ENCODE data around the gene TENT5A. TPM values are rescaled to one million over a fixed set of nuclear protein-coding genes. Genes with fewer than 3 reads are reported as not detected.

The TENT5A gene
- total RNA-seq, 1 experiment from 2014 or later = 5.6 TPM

DNA sequence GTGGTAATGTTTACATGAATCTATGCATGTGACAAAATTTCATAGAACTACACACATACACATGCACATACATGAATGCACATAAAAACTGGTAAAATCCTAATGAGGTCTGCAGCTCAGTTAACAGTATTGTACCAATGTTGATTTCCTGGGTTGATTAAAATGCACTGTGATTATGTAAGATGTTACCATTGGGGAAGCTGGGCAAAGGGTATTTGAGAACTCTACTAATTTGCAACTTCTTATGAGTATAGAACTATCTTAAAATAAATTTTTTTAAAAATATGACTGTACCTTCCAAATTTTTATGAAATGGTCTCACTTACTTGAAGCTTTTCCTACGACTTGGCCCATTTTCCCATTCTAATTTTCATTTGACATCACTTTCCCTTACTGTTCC, 43.4 kb upstream of the TENT5A start:
- H3K79me2 ChIP-seq (ENCODE audit: low read length) = no peaks in the 10 kb centered on the region
- intact Hi-C loops (cut with micrococcal nuclease) = no loop called here

GRCh38 chr6:81793821-81794475, 41.5 kb upstream of the TENT5A start:
- TF ChIP-seq CTCF (conservative IDR thresholded peaks at IDR 0.05; ENCODE audit: low read depth, low read length) = no peak
- no peak for TF ChIP-seq EZH2 (IDR thresholded peaks at IDR 0.05; ENCODE audit: low read length, unreplicated experiment)
- no peak for TF ChIP-seq EZH2phosphoT487 (IDR thresholded peaks at IDR 0.05; ENCODE audit: borderline replicate concordance, low read length)
- intact Hi-C loops (cut with micrococcal nuclease) = no loop called here
- DNase-seq (no peak), ATAC-seq (no peak)
- Histone ChIP-seq H4K20me1 (ENCODE audit: low read length) (no peaks in the 10 kb centered on the region), H3K79me2 (ENCODE audit: low read length) (no peaks in the 10 kb centered on the region), H3K27me3 (ENCODE audit: low read length) (no peaks in the 10 kb centered on the region), H3K4me2 (ENCODE audit: low read length) (no peak overlapping the region), H2AFZ (ENCODE audit: low read length) (no peak overlapping the region), H3K27ac (ENCODE audit: low read length) (no peak overlapping the region), H3K9me3 (ENCODE audit: low read length) (no peaks in the 10 kb centered on the region), H3K9ac (ENCODE audit: low read length) (no peak overlapping the region), H3K36me3 (ENCODE audit: low read depth, low read length) (no peaks in the 10 kb centered on the region), H3F3A (ENCODE audit: low read length, unreplicated experiment) (no peaks in the 10 kb centered on the region), H3K9me2 (replicated peaks; ENCODE audit: low read length) (no peaks in the 10 kb centered on the region), H3K4me1 (ENCODE audit: insufficient read depth, low read length) (peaks cover under 1% of the 10 kb centered on the region; the same call in 1 of the 2 replicates), H3K4me3 (ENCODE audit: low read length) (no peak overlapping the region)
- BruUV-seq (replicated peaks) = no TSS peak
- ChIA-PET POLR2A (ENCODE audit: unreplicated experiment) (no interaction called here), CTCF (no interaction called here)

More for the DNA sequence above, 43.4 kb upstream of the TENT5A start:
- Histone ChIP-seq H3K27me3 (ENCODE audit: low read length) (no peaks in the 10 kb centered on the region), H3K36me3 (ENCODE audit: low read depth, low read length) (no peaks in the 10 kb centered on the region), H3K9ac (ENCODE audit: low read length) (no peak overlapping the region), H3K4me2 (ENCODE audit: low read length) (no peak overlapping the region), H3K27ac (ENCODE audit: low read length) (no peak overlapping the region), H3F3A (ENCODE audit: low read length, unreplicated experiment) (no peaks in the 10 kb centered on the region), H3K9me3 (ENCODE audit: low read length) (no peaks in the 10 kb centered on the region), H4K20me1 (ENCODE audit: low read length) (no peaks in the 10 kb centered on the region), H2AFZ (ENCODE audit: low read length) (no peak overlapping the region), H3K4me3 (ENCODE audit: low read length) (no peak overlapping the region), H3K9me2 (replicated peaks; ENCODE audit: low read length) (no peaks in the 10 kb centered on the region), H3K4me1 (ENCODE audit: insufficient read depth, low read length) (no peaks in the 10 kb centered on the region)
- ChIA-PET CTCF (no interaction called here), POLR2A (ENCODE audit: unreplicated experiment) (no interaction called here)
- DNase-seq (no peak), ATAC-seq (no peak)
- no TSS peak for BruUV-seq (replicated peaks)
- TF ChIP-seq EZH2 (IDR thresholded peaks at IDR 0.05; ENCODE audit: low read length, unreplicated experiment) (no peak), CTCF (conservative IDR thresholded peaks at IDR 0.05; ENCODE audit: low read depth, low read length) (no peak), EZH2phosphoT487 (IDR thresholded peaks at IDR 0.05; ENCODE audit: borderline replicate concordance, low read length) (no peak)

- CTCF ChIA-PET = no interaction called here
- H3K27ac ChIP-seq (ENCODE audit: low read length) = no peak overlapping the region
- peaks cover 11% of the 10 kb centered on the region for H3K4me1 ChIP-seq (ENCODE audit: insufficient read depth, low read length)
- TF ChIP-seq EZH2 (IDR thresholded peaks at IDR 0.05; ENCODE audit: low read length, unreplicated experiment) (no peak), EZH2phosphoT487 (IDR thresholded peaks at IDR 0.05; ENCODE audit: borderline replicate concordance, low read length) (no peak), CTCF (conservative IDR thresholded peaks at IDR 0.05; ENCODE audit: low read depth, low read length) (no peak)
- no peaks in the 10 kb centered on the region for H3F3A ChIP-seq (ENCODE audit: low read length, unreplicated experiment)
- no peaks in the 10 kb centered on the region for H3K36me3 ChIP-seq (ENCODE audit: low read depth, low read length)
- ATAC-seq (no peak), DNase-seq (no peak)
- H4K20me1 ChIP-seq (ENCODE audit: low read length) = no peaks in the 10 kb centered on the region
- H3K9me2 ChIP-seq (replicated peaks; ENCODE audit: low read length) = no peaks in the 10 kb centered on the region
- H3K4me2 ChIP-seq (ENCODE audit: low read length) = no peak overlapping the region
- BruUV-seq (replicated peaks) = no TSS peak
- no peaks in the 10 kb centered on the region for H3K27me3 ChIP-seq (ENCODE audit: low read length)
- H3K4me3 ChIP-seq (ENCODE audit: low read length) = no peak overlapping the region
- no peak overlapping the region for H3K9ac ChIP-seq (ENCODE audit: low read length)
- no peaks in the 10 kb centered on the region for H3K79me2 ChIP-seq (ENCODE audit: low read length)
- intact Hi-C loops (cut with micrococcal nuclease) = no loop called here
- no peak overlapping the region for H2AFZ ChIP-seq (ENCODE audit: low read length)
- POLR2A ChIA-PET (ENCODE audit: unreplicated experiment) = no interaction called here
- H3K9me3 ChIP-seq (ENCODE audit: low read length) = no peaks in the 10 kb centered on the region
These were observed 40.3 kb upstream of the TENT5A start for GRCh38 chr6:81792826-81793225.

Data from PC-3 (cell line).